NCI-H1417 (cell line): ENCODE data around the gene RPL10.

Source experiments
- DNase-seq, 3 experiments: peaks; one replicate each; lab custom pipeline; 2025; lab: John Stamatoyannopoulos, UW

Gene RPL10

GRCh38 chrX:154397888-154398667, at the start of gene RPL10:
TSS of gene RPL10 (plus strand) at chrX:154398377. CDS start at chrX:154398520, 143 bp downstream.
- peak; percentile 92 to 99 (median 97) for DNase-seq

- DNase-seq: no peak
Measured at GRCh38 chrX:154348646-154349358, 49.4 kb upstream of the RPL10 start.

- no peak for DNase-seq
Measured at GRCh38 chrX:154349359-154349935, 48.7 kb upstream of the RPL10 start.

GRCh38 chrX:154349979-154350378, 48.2 kb upstream of the RPL10 start:
- DNase-seq: no peak

- no peak for DNase-seq
Measured at GRCh38 chrX:154350429-154351182, 47.6 kb upstream of the RPL10 start.

GRCh38 chrX:154351183-154352011, 46.8 kb upstream of the RPL10 start:
- DNase-seq: no peak

GRCh38 chrX:154352012-154352401, 46.2 kb upstream of the RPL10 start:
- DNase-seq: no peak

GRCh38 chrX:154352466-154352865, 45.7 kb upstream of the RPL10 start:
- DNase-seq: no peak

- no peak for DNase-seq
Measured at GRCh38 chrX:154353172-154353843, 44.9 kb upstream of the RPL10 start.

GRCh38 chrX:154354013-154354412, 44.2 kb upstream of the RPL10 start:
- DNase-seq: no peak

- no peak for DNase-seq
Measured at GRCh38 chrX:154354516-154354915, 43.7 kb upstream of the RPL10 start.

- peak in 1 of 3 experiments; percentile 22 for DNase-seq
Measured at GRCh38 chrX:154355094-154355775, 42.9 kb upstream of the RPL10 start.

GRCh38 chrX:154355776-154356140, 42.4 kb upstream of the RPL10 start:
- DNase-seq: no peak

GRCh38 chrX:154356596-154356995, 41.6 kb upstream of the RPL10 start:
- DNase-seq: no peak

GRCh38 chrX:154357205-154357604, 41.0 kb upstream of the RPL10 start:
- no peak for DNase-seq

GRCh38 chrX:154358011-154358410, 40.2 kb upstream of the RPL10 start:
- no peak for DNase-seq

- no peak for DNase-seq
Measured at GRCh38 chrX:154358829-154359228, 39.3 kb upstream of the RPL10 start.

- DNase-seq: no peak
Measured at GRCh38 chrX:154359362-154360154, 38.6 kb upstream of the RPL10 start.

GRCh38 chrX:154360155-154360713, 37.9 kb upstream of the RPL10 start:
- no peak for DNase-seq
